Fibroblast of lung (primary cell): ENCODE data around the gene BCL2. TPM values are rescaled to one million over a fixed set of nuclear protein-coding genes. Genes with fewer than 3 reads are reported as not detected.

ENCODE experiments used
- DNase-seq, 2 donors: peaks; one replicate each; pipeline versions ENCODE4 v3.0.0 to v3.0.0-alpha.2; 2010; ENCODE audit warnings: low read depth in 2 of 2
- H2AFZ ChIP-seq: 2 replicates; pipeline ENCODE4 v1.5.1; 2012; ENCODE audit warnings: low read length, control low read depth, inconsistent platforms
- H3K27ac ChIP-seq: 2 replicates; pipeline ENCODE4 v1.5.1; 2011; ENCODE audit warnings: low read length, control low read depth; ENCODE audit not compliant: insufficient read depth
- H3K27me3 ChIP-seq: 2 replicates; pipeline ENCODE4 v1.5.1; 2011; ENCODE audit warnings: mild to moderate bottlenecking, low read length; ENCODE audit not compliant: control insufficient read depth, insufficient read depth
- H3K36me3 ChIP-seq: 2 replicates; pipeline ENCODE4 v1.5.1; 2011; ENCODE audit warnings: low read length; ENCODE audit not compliant: control insufficient read depth, insufficient read depth
- H3K4me1 ChIP-seq: 2 replicates; pipeline ENCODE4 v1.5.1; 2011; ENCODE audit warnings: low read length; ENCODE audit not compliant: control insufficient read depth, insufficient read depth; ENCODE audit errors: extremely low read depth
- H3K4me2 ChIP-seq: 2 replicates; pipeline ENCODE4 v1.5.1; 2011; ENCODE audit warnings: low read length, control low read depth; ENCODE audit not compliant: insufficient read depth; ENCODE audit errors: extremely low read depth
- H3K4me3 ChIP-seq, 4 experiments: fragments of 200-600 bp in 1 of 4; sonication (generic) in 1 of 4; replicated peaks in 1 of 4; 2 replicates each; pipeline ENCODE4 v1.5.1; 2011 to 2016; ENCODE audit warnings: low read length in 4 of 4, low read depth in 3 of 4, mild to moderate bottlenecking in 3 of 4, control low read depth in 2 of 4, inconsistent platforms in 1 of 4, mixed read lengths in 1 of 4; ENCODE audit not compliant: insufficient read depth in 1 of 4; ENCODE audit errors: control extremely low read depth in 1 of 4
- H3K79me2 ChIP-seq: 2 replicates; pipeline ENCODE4 v1.5.1; 2012; ENCODE audit warnings: mild to moderate bottlenecking, low read length, inconsistent platforms; ENCODE audit not compliant: control insufficient read depth, insufficient read depth
- H3K9ac ChIP-seq: 2 replicates; pipeline ENCODE4 v1.5.1; 2011; ENCODE audit warnings: mild to moderate bottlenecking, low read length, control low read depth; ENCODE audit not compliant: insufficient read depth
- H3K9me3 ChIP-seq: 2 replicates; pipeline ENCODE4 v1.5.1; 2012; ENCODE audit warnings: low read depth, low read length; ENCODE audit not compliant: control insufficient read depth, insufficient read depth
- H4K20me1 ChIP-seq: 2 replicates; pipeline ENCODE4 v1.5.1; 2011; ENCODE audit warnings: low read length; ENCODE audit not compliant: control insufficient read depth, insufficient read depth; ENCODE audit errors: extremely low read depth
- CTCF ChIP-seq, 2 donors: IDR thresholded peaks in 1 of 2; conservative IDR thresholded peaks in 1 of 2; 1 replicate in 1 of 2; 2 replicates in 1 of 2; pipeline ENCODE4 v1.5.1; 2011 to 2012; ENCODE audit warnings: low read length in 2 of 2, control low read depth in 1 of 2, inconsistent platforms in 1 of 2, low read depth in 1 of 2, mild to moderate bottlenecking in 1 of 2
- EZH2 ChIP-seq: IDR thresholded peaks from 2 replicates; pipeline ENCODE4 v1.5.1; 2012; ENCODE audit warnings: low read length, control low read depth, mild to moderate bottlenecking; ENCODE audit errors: missing control alignments
- polyA plus RNA-seq, 2 donors: library from polyadenylated mRNA; depleted of rRNA in 1 of 2; stranded (reverse) in 1 of 2; unstranded in 1 of 2; fragments of >200 nt; gene quantifications; 2 replicates each; pipeline ENCODE4 v1.2.1, GENCODE V29; 2011 to 2012; ENCODE audit warnings: missing spikeins in 1 of 2
- total RNA-seq: library from RNA; depleted of rRNA; stranded (reverse); fragments of >200 nt; gene quantifications from 2 replicates; pipeline ENCODE4 v1.2.1, GENCODE V29; 2014

BCL2 gene
- total and polyA plus RNA-seq, 2 donors (not counting 1 experiment from before 2014, with no cell fraction given) = 1.5 to 3.6 TPM

- no peak for TF ChIP-seq EZH2
- no peak for TF ChIP-seq CTCF (conservative IDR thresholded peaks at IDR 0.05 in 1 of 2, IDR thresholded peaks at IDR 0.05 in 1 of 2; ENCODE audit: low read depth in 1 of 2, low read length in 2 of 2)
- no peak for DNase-seq
- peaks cover 3% of the 10 kb centered on the region for H3K4me1 ChIP-seq
- no peaks in the 10 kb centered on the region for H3K79me2 ChIP-seq
- H3K36me3 ChIP-seq = no peaks in the 10 kb centered on the region
- peak overlapping the region; percentile 5 for H2AFZ ChIP-seq
- H3K27ac ChIP-seq = no peak overlapping the region
- no peaks in the 10 kb centered on the region for H4K20me1 ChIP-seq
- H3K9me3 ChIP-seq = no peaks in the 10 kb centered on the region
- no peak overlapping the region for H3K4me3 ChIP-seq
- no peak overlapping the region for H3K4me2 ChIP-seq
- no peaks in the 10 kb centered on the region for H3K27me3 ChIP-seq
- no peak overlapping the region for H3K9ac ChIP-seq
Measured at GRCh38 chr18:63322206-63322605, 2.6 kb upstream of the BCL2 start.

- H3K4me3 ChIP-seq = no peak overlapping the region
- no peaks in the 10 kb centered on the region for H3K79me2 ChIP-seq
- no peak overlapping the region for H2AFZ ChIP-seq
- H3K9ac ChIP-seq = no peak overlapping the region
- no peaks in the 10 kb centered on the region for H3K9me3 ChIP-seq
- no peak overlapping the region for H3K4me2 ChIP-seq
- TF ChIP-seq CTCF (conservative IDR thresholded peaks at IDR 0.05 in 1 of 2, IDR thresholded peaks at IDR 0.05 in 1 of 2; ENCODE audit: low read depth in 1 of 2, low read length in 2 of 2) (no peak), EZH2 (no peak)
- peaks cover 3% of the 10 kb centered on the region for H3K4me1 ChIP-seq
- DNase-seq = no peak
- H3K27ac ChIP-seq = no peak overlapping the region
- H3K27me3 ChIP-seq = no peaks in the 10 kb centered on the region
- H4K20me1 ChIP-seq = no peaks in the 10 kb centered on the region
- no peaks in the 10 kb centered on the region for H3K36me3 ChIP-seq
Measured at GRCh38 chr18:63321291-63321690, 1.7 kb upstream of the BCL2 start.

- Histone ChIP-seq H3K4me3 (peak overlapping the region; percentile 39 to 55 (median 48)), H3K27me3 (no peaks in the 10 kb centered on the region), H3K27ac (peak overlapping the region; percentile 30), H3K4me2 (peak overlapping the region; percentile 59), H2AFZ (peak overlapping the region; percentile 87), H3K4me1 (peaks cover 3% of the 10 kb centered on the region), H3K79me2 (no peaks in the 10 kb centered on the region), H4K20me1 (no peaks in the 10 kb centered on the region), H3K9me3 (no peaks in the 10 kb centered on the region), H3K9ac (no peak overlapping the region), H3K36me3 (no peaks in the 10 kb centered on the region)
- no peak for DNase-seq
- no peak for TF ChIP-seq CTCF (conservative IDR thresholded peaks at IDR 0.05 in 1 of 2, IDR thresholded peaks at IDR 0.05 in 1 of 2; ENCODE audit: low read depth in 1 of 2, low read length in 2 of 2)
- TF ChIP-seq EZH2 = no peak
Measured at GRCh38 chr18:63320975-63321265, 1.4 kb upstream of the BCL2 start.
